H1 (cell line): ENCODE measurements around the gene TSGA10. TPM values are rescaled to one million over a fixed set of nuclear protein-coding genes. Genes with fewer than 3 reads are reported as not detected.

Experiments
- CTCF ChIA-PET: fragments of 300-600 bp; sonication (Branson Sonifier 250); formaldehyde crosslinking; loops from one replicate; lab custom pipeline; 2021; ENCODE audit not compliant: partially characterized antibody; lab: Charles Lee
- POLR2A ChIA-PET: fragments of 300-600 bp; sonication (Branson Sonifier 250); formaldehyde crosslinking; loops from one replicate; lab custom pipeline; 2021; ENCODE audit warnings: inconsistent platforms; ENCODE audit not compliant: partially characterized antibody; lab: Charles Lee
- DNase-seq, 2 experiments: peaks; one replicate each; pipeline versions ENCODE4 v3.0.0 to v3.0.0-alpha.2; 2010 to 2022; ENCODE audit warnings: low spot score in 2 of 2, low read depth in 1 of 2, mixed read lengths in 1 of 2
- FAIRE-seq: peaks from 2 replicates; lab custom pipeline; 2011; peaks lifted over from hg19 to GRCh38; lab: Jason Lieb, UNC
- H2AFZ ChIP-seq: 2 replicates; pipeline ENCODE4 v1.8.1; 2012; ENCODE audit warnings: low read length, inconsistent platforms
- H2AK5ac ChIP-seq: 2 replicates; pipeline ENCODE4 v1.6.1; 2013; ENCODE audit warnings: low read depth, low read length
- H2BK120ac ChIP-seq: replicated peaks from 2 replicates; pipeline ENCODE3; 2013; ENCODE audit warnings: low read depth, low read length, inconsistent platforms
- H2BK12ac ChIP-seq: 2 replicates; pipeline ENCODE4 v1.6.1; 2013; ENCODE audit warnings: low read depth, low read length
- H2BK15ac ChIP-seq: 2 replicates; pipeline ENCODE4 v1.6.1; 2013; ENCODE audit warnings: low read length
- H2BK20ac ChIP-seq: 2 replicates; pipeline ENCODE4 v1.6.1; 2013; ENCODE audit warnings: low read length
- H2BK5ac ChIP-seq: 2 replicates; pipeline ENCODE4 v1.6.1; 2013; ENCODE audit warnings: low read depth, low read length
- H3K14ac ChIP-seq: 2 replicates; pipeline ENCODE4 v1.6.1; 2013; ENCODE audit warnings: inconsistent platforms; ENCODE audit not compliant: insufficient read length
- H3K18ac ChIP-seq: 2 replicates; pipeline ENCODE4 v1.6.1; 2013; ENCODE audit warnings: low read length; ENCODE audit errors: extremely low read depth
- H3K23ac ChIP-seq: 2 replicates; pipeline ENCODE4 v1.6.1; 2013; ENCODE audit warnings: inconsistent platforms; ENCODE audit not compliant: insufficient read length
- H3K23me2 ChIP-seq: 2 replicates; pipeline ENCODE4 v1.6.1; 2013; ENCODE audit warnings: low read depth, low read length
- H3K27ac ChIP-seq: 2 replicates; pipeline ENCODE4 v1.6.1; 2011; ENCODE audit warnings: low read depth, low read length, inconsistent platforms
- H3K27me3 ChIP-seq, 4 experiments: replicated peaks in 1 of 4; 1 replicate in 1 of 4; 2 replicates in 3 of 4; pipeline versions ENCODE4 v1.6.1 to v1.8.1; 2011 to 2013; ENCODE audit warnings: low read length in 3 of 4, mild to moderate bottlenecking in 3 of 4, inconsistent platforms in 2 of 4, mixed read lengths in 2 of 4, moderate library complexity in 1 of 4; ENCODE audit not compliant: control insufficient read depth in 3 of 4, insufficient read depth in 3 of 4; ENCODE audit errors: extremely low read depth in 1 of 4
- H3K36me3 ChIP-seq, 4 experiments: 2 replicates each; pipeline versions ENCODE4 v1.6.1 to v1.8.1; 2011 to 2013; ENCODE audit warnings: mild to moderate bottlenecking in 4 of 4, low read length in 3 of 4, moderate library complexity in 2 of 4, control low read depth in 1 of 4, inconsistent platforms in 1 of 4; ENCODE audit not compliant: insufficient read depth in 4 of 4, control insufficient read depth in 2 of 4
- H3K4ac ChIP-seq: replicated peaks from 2 replicates; pipeline ENCODE3; 2013; ENCODE audit warnings: low read length, low read depth, mixed read lengths, inconsistent platforms; ENCODE audit not compliant: insufficient read length
- H3K4me1 ChIP-seq, 4 experiments: replicated peaks in 1 of 4; 1 replicate in 1 of 4; 2 replicates in 3 of 4; pipeline versions ENCODE4 v1.6.1 to v1.8.1; 2011 to 2013; ENCODE audit warnings: low read length in 3 of 4, inconsistent platforms in 2 of 4, mixed read lengths in 1 of 4; ENCODE audit not compliant: insufficient read depth in 4 of 4, control insufficient read depth in 3 of 4
- H3K4me2 ChIP-seq, 2 experiments: 2 replicates each; pipeline versions ENCODE4 v1.6.1 to v1.8.1; 2011 to 2013; ENCODE audit warnings: low read depth in 2 of 2, low read length in 2 of 2, control low read depth in 1 of 2, inconsistent platforms in 1 of 2, mild to moderate bottlenecking in 1 of 2; ENCODE audit not compliant: insufficient read depth in 1 of 2
- H3K4me3 ChIP-seq, 4 experiments: fragments of 200-600, 300-600 bp in 1 of 4; sonication (generic), shearing (Covaris generic), sonication (Bioruptor Twin) in 1 of 4; 2 replicates each; pipeline versions ENCODE4 v1.5.1 to v1.8.1; 2011 to 2016; ENCODE audit warnings: low read length in 4 of 4, low read depth in 3 of 4, control low read depth in 2 of 4, inconsistent platforms in 2 of 4, mild to moderate bottlenecking in 2 of 4, mixed read lengths in 1 of 4, moderate library complexity in 1 of 4; ENCODE audit not compliant: insufficient read depth in 2 of 4; ENCODE audit errors: extremely low read depth in 1 of 4
- H3K56ac ChIP-seq: replicated peaks from 2 replicates; pipeline ENCODE3; 2013; ENCODE audit warnings: low read depth, mild to moderate bottlenecking, mixed read lengths, low read length, inconsistent platforms; ENCODE audit not compliant: insufficient read length
- H3K79me1 ChIP-seq: 2 replicates; pipeline ENCODE4 v1.6.1; 2013; ENCODE audit warnings: low read depth, low read length, control low read depth
- H3K79me2 ChIP-seq, 2 experiments: 2 replicates each; pipeline versions ENCODE4 v1.6.1 to v1.8.1; 2012 to 2013; ENCODE audit warnings: low read length in 2 of 2, mild to moderate bottlenecking in 2 of 2, inconsistent platforms in 1 of 2; ENCODE audit not compliant: insufficient read depth in 2 of 2, control insufficient read depth in 1 of 2
- H3K9ac ChIP-seq, 4 experiments: replicated peaks in 1 of 4; 1 replicate in 1 of 4; 2 replicates in 3 of 4; pipeline versions ENCODE4 v1.6.1 to v1.8.1; 2011 to 2013; ENCODE audit warnings: low read depth in 3 of 4, low read length in 3 of 4, control low read depth in 2 of 4, mild to moderate bottlenecking in 2 of 4, moderate library complexity in 2 of 4, inconsistent platforms in 1 of 4; ENCODE audit errors: extremely low read depth in 1 of 4
- H3K9me3 ChIP-seq, 2 experiments: 2 replicates each; pipeline versions ENCODE4 v1.6.1 to v1.8.1; 2012 to 2013; ENCODE audit warnings: mild to moderate bottlenecking in 2 of 2, moderate library complexity in 2 of 2, control low read depth in 1 of 2, inconsistent platforms in 1 of 2, low read depth in 1 of 2, low read length in 1 of 2, mixed read lengths in 1 of 2; ENCODE audit not compliant: insufficient read depth in 2 of 2
- H4K20me1 ChIP-seq, 2 experiments: replicated peaks in 1 of 2; 2 replicates each; pipeline versions ENCODE3 to v1.8.1; 2011 to 2013; ENCODE audit warnings: inconsistent platforms in 2 of 2, low read length in 2 of 2, mild to moderate bottlenecking in 1 of 2; ENCODE audit not compliant: insufficient read depth in 2 of 2, control insufficient read depth in 1 of 2
- H4K5ac ChIP-seq: 2 replicates; pipeline ENCODE4 v1.6.1; 2013; ENCODE audit warnings: low read length, low read depth, mixed read lengths, inconsistent platforms; ENCODE audit not compliant: insufficient read length
- H4K8ac ChIP-seq: 2 replicates; pipeline ENCODE4 v1.8.0; 2013; ENCODE audit warnings: mild to moderate bottlenecking, moderate library complexity, low read length, inconsistent platforms; ENCODE audit not compliant: insufficient read depth; ENCODE audit errors: extremely low read depth
- H4K91ac ChIP-seq: replicated peaks from 2 replicates; pipeline ENCODE3; 2013; ENCODE audit warnings: low read length, mixed read lengths, inconsistent platforms; ENCODE audit not compliant: insufficient read length
- BCL11A ChIP-seq, 2 experiments: IDR thresholded peaks; one replicate each; pipeline ENCODE4 v1.6.1; 2011; ENCODE audit warnings: low read depth in 2 of 2, low read length in 2 of 2, mild to moderate bottlenecking in 2 of 2
- CHD2 ChIP-seq: IDR thresholded peaks from 2 replicates; pipeline ENCODE4 v1.6.1; 2012; ENCODE audit warnings: low read length, improper control_type of control experiment
- CTBP2 ChIP-seq: IDR thresholded peaks from 2 replicates; pipeline ENCODE4 v1.7.0; 2011; ENCODE audit warnings: borderline replicate concordance, mild to moderate bottlenecking, moderate library complexity, mixed read lengths, low read length; ENCODE audit not compliant: insufficient read depth, insufficient read length
- SP2 ChIP-seq: IDR thresholded peaks from 2 replicates; pipeline ENCODE4 v1.6.1; 2012; ENCODE audit warnings: mild to moderate bottlenecking, low read length, inconsistent platforms
- SP4 ChIP-seq: IDR thresholded peaks from 2 replicates; pipeline ENCODE4 v1.6.1; 2012; ENCODE audit warnings: low read length, inconsistent platforms
- TCF12 ChIP-seq: IDR thresholded peaks from 2 replicates; pipeline ENCODE4 v1.6.1; 2011; ENCODE audit warnings: low read depth, mild to moderate bottlenecking, low read length
- TEAD4 ChIP-seq: IDR thresholded peaks from 2 replicates; pipeline ENCODE4 v1.6.1; 2012; ENCODE audit warnings: low read depth, low read length, inconsistent platforms, mixed read lengths
- WGBS, 2 experiments: shearing (Covaris generic) in 1 of 2; methylation state at CpG; one replicate each; pipeline versions ENCODE4 v1.1.6 to v1.1.7; 2013 to 2015; ENCODE audit warnings: low lambda C conversion rate in 2 of 2, mixed read lengths in 2 of 2, inconsistent platforms in 1 of 2, low coverage in 1 of 2, missing lambda C conversion rate in 1 of 2; ENCODE audit not compliant: insufficient replicate concordance in 2 of 2, insufficient coverage in 1 of 2, insufficient read length in 1 of 2; ENCODE audit errors: extremely low coverage in 1 of 2, missing lambda C conversion rate in 1 of 2; 5-methylcytosine and 5-hydroxymethylcytosine counted together
- polyA plus RNA-seq, 7 experiments: library from polyadenylated mRNA; depleted of rRNA in 3 of 7; stranded (reverse) in 5 of 7; unstranded in 2 of 7; fragments of >200 nt in 5 of 7; fragments of 200-250 nt in 2 of 7; gene quantifications; 1 replicate in 5 of 7; 2 replicates in 1 of 7; 4 replicates in 1 of 7; pipeline versions ENCODE4 v1.2.1 to v1.2.3, GENCODE V29; 2011 to 2013; ENCODE audit warnings: missing spikeins in 2 of 7, mixed read lengths in 2 of 7
- total RNA-seq: library from RNA; stranded (reverse); fragmentation: NEBNext Ultra II Directional; extraction: Animal tissue kit (Norgen Biotek cat#: 25700); gene quantifications from 2 replicates; pipeline ENCODE4 v1.2.1, GENCODE V29; 2021
- TF ChIP-seq, protein P1 (sequence below): IDR thresholded peaks from 2 replicates; pipeline ENCODE4 v1.6.1; 2012; ENCODE audit warnings: inconsistent platforms

Gene TSGA10
- total and polyA plus RNA-seq, 2 of the 8 experiments (the other 6 are each of a cell fraction or from before 2014, with no cell fraction given), result 2.2 to 7.4 TPM

DNA sequence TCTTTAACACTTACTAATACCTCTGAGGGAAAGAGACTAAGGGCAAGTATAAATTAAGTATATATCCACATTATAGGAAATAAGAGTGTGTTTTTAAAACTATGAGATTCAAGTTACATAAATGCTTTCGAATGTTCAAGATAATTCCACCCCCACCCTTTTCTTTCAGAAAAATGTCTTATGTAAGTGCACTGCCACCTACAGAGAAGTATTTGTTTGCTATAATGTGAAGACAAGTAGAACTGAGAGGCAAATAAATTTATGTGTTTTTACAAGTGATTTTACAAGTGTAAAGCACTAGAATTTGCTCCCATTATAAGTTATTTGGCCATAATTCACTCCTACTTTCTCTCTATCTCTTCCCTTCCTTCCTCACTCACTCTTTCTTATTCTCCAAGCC, 118.8 kb downstream of the TSGA10 start:
- Histone ChIP-seq H2BK120ac (no peak overlapping the region), H3K4me1 (peaks cover 0 to 1% (median 0%) of the 10 kb centered on the region in 4 experiments; a peak in 2 of 7 replicates), H3K27ac (no peak overlapping the region), H3K27me3 (no peaks in the 10 kb centered on the region), H4K20me1 (no peaks in the 10 kb centered on the region), H4K8ac (no peak overlapping the region), H3K79me1 (no peaks in the 10 kb centered on the region), H2BK20ac (no peak overlapping the region), H3K36me3 (no peaks in the 10 kb centered on the region; a peak in 1 of 8 replicates), H3K9me3 (no peaks in the 10 kb centered on the region), H3K56ac (no peak overlapping the region), H3K14ac (no peak overlapping the region), H2BK12ac (no peak overlapping the region), H2AFZ (no peak overlapping the region), H3K4me2 (no peak overlapping the region), H3K4ac (no peak overlapping the region), H3K18ac (no peak overlapping the region), H2AK5ac (no peak overlapping the region), H3K23me2 (no peaks in the 10 kb centered on the region; the same call in 1 of the 2 replicates), H3K4me3 (no peak overlapping the region), H3K79me2 (no peaks in the 10 kb centered on the region), H2BK5ac (no peak overlapping the region), H3K23ac (no peak overlapping the region), H2BK15ac (no peak overlapping the region), H4K5ac (no peak overlapping the region), H4K91ac (no peak overlapping the region), H3K9ac (no peak overlapping the region)
- FAIRE-seq (no peak), DNase-seq (no peak)
- POLR2A ChIA-PET, result no interaction called here
- WGBS, 2 experiments, result 88% methylated on average over 1 of the region's 1 CpG; no CpG with 5 or more reads in 1 of the 2 experiments
- CTCF ChIA-PET, result no interaction called here
- TF ChIP-seq SP4 (no peak), TEAD4 (no peak), CTBP2 (no peak), BCL11A (IDR thresholded peaks at IDR 0.05; ENCODE audit: low read depth in 2 of 2, low read length in 2 of 2) (no peak), TCF12 (no peak), SP2 (no peak), CHD2 (no peak)
- TF ChIP-seq, protein P1, sequence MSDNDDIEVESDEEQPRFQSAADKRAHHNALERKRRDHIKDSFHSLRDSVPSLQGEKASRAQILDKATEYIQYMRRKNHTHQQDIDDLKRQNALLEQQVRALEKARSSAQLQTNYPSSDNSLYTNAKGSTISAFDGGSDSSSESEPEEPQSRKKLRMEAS, result no peak
